IMR-90 (cell line): ENCODE data around the gene INA. TPM values are rescaled to one million over a fixed set of nuclear protein-coding genes. Genes with fewer than 3 reads are reported as not detected.
A peak's percentile ranks its signal among the peaks of the same experiment; 100 is the strongest.

Experiments used
- ATAC-seq: fragments of 200-7000 bp; cut with Tn5 transposase; 2 replicates; pipeline ENCODE4 v1.9.1; 2020; ENCODE audit warnings: low read depth, mild to moderate bottlenecking, moderate library complexity
- BruUV-seq: library from RNA; stranded (reverse); fragments of 400-500 nt; replicated peaks from 2 replicates; lab custom pipeline; 2021; lab: Mats Ljungman, UMichigan
- CTCF ChIA-PET: fragments of 300-600 bp; formaldehyde crosslinking; extraction: SDS; loops from one replicate; lab custom pipeline; 2021; ENCODE audit warnings: antibody characterized with exemption; lab: Yijun Ruan, JAX
- POLR2A ChIA-PET: fragments of 300-600 bp; sonication (Branson Sonifier 250); formaldehyde crosslinking; loops from one replicate; lab custom pipeline; 2022; ENCODE audit warnings: antibody characterized with exemption; ENCODE audit not compliant: unreplicated experiment; lab: Charles Lee
- DNase-seq: peaks from one replicate; pipeline ENCODE4 v3.0.0; 2013
- H2AFZ ChIP-seq: replicated peaks from 2 replicates; pipeline ENCODE3; 2013; ENCODE audit warnings: low read length, mild to moderate bottlenecking; ENCODE audit not compliant: poor library complexity
- H2AK5ac ChIP-seq: 2 replicates; pipeline ENCODE4 v1.6.1; 2013; ENCODE audit warnings: low read depth, low read length, inconsistent platforms
- H2AK9ac ChIP-seq: replicated peaks from 2 replicates; pipeline ENCODE3; 2013; ENCODE audit warnings: mild to moderate bottlenecking, low read depth, low read length, moderate library complexity; ENCODE audit not compliant: poor library complexity
- H2BK120ac ChIP-seq: 2 replicates; pipeline ENCODE4 v1.6.1; 2013; ENCODE audit warnings: low read depth, low read length, inconsistent platforms
- H2BK15ac ChIP-seq: 3 replicates; pipeline ENCODE4 v1.6.1; 2013; ENCODE audit warnings: low read depth, low read length, inconsistent platforms
- H2BK20ac ChIP-seq: 2 replicates; pipeline ENCODE4 v1.6.1; 2013; ENCODE audit warnings: low read depth, mild to moderate bottlenecking, inconsistent platforms, low read length, moderate library complexity
- H2BK5ac ChIP-seq: 2 replicates; pipeline ENCODE4 v1.6.1; 2013; ENCODE audit warnings: mild to moderate bottlenecking, low read depth, low read length, inconsistent platforms; ENCODE audit not compliant: poor library complexity, severe bottlenecking
- H3K14ac ChIP-seq: replicated peaks from 2 replicates; pipeline ENCODE4 v1.6.1; 2013; ENCODE audit warnings: low read depth, low read length, inconsistent platforms
- H3K18ac ChIP-seq: 2 replicates; pipeline ENCODE4 v1.6.1; 2013; ENCODE audit warnings: low read depth, low read length, control low read depth
- H3K23ac ChIP-seq: 2 replicates; pipeline ENCODE4 v1.6.1; 2013; ENCODE audit warnings: low read depth, low read length, inconsistent platforms
- H3K27ac ChIP-seq: 2 replicates; pipeline ENCODE4 v1.5.1; 2013; ENCODE audit warnings: mild to moderate bottlenecking, control low read depth, low read length; ENCODE audit not compliant: insufficient read depth
- H3K27me3 ChIP-seq: 2 replicates; pipeline ENCODE4 v1.6.1; 2013; ENCODE audit warnings: low read length; ENCODE audit not compliant: control insufficient read depth, insufficient read depth
- H3K36me3 ChIP-seq: 2 replicates; pipeline ENCODE4 v1.6.1; 2013; ENCODE audit warnings: low read length, mixed read lengths; ENCODE audit not compliant: control insufficient read depth, insufficient read depth
- H3K4ac ChIP-seq: 2 replicates; pipeline ENCODE4 v1.6.1; 2013; ENCODE audit warnings: low read depth, low read length, inconsistent platforms
- H3K4me1 ChIP-seq: 2 replicates; pipeline ENCODE4 v1.6.1; 2013; ENCODE audit warnings: low read length, mixed read lengths; ENCODE audit not compliant: control insufficient read depth, insufficient read depth
- H3K4me2 ChIP-seq: 2 replicates; pipeline ENCODE4 v1.6.1; 2013; ENCODE audit warnings: low read depth, mild to moderate bottlenecking, control low read depth, low read length, moderate library complexity
- H3K4me3 ChIP-seq: 2 replicates; pipeline ENCODE4 v1.5.1; 2013; ENCODE audit warnings: low read depth, mild to moderate bottlenecking, control low read depth, low read length, moderate library complexity; ENCODE audit not compliant: insufficient read depth
- H3K56ac ChIP-seq: 2 replicates; pipeline ENCODE4 v1.6.1; 2013; ENCODE audit warnings: low read length, inconsistent platforms; ENCODE audit not compliant: insufficient read depth; ENCODE audit errors: extremely low read depth
- H3K79me1 ChIP-seq, 2 experiments: 2 replicates each; pipeline ENCODE4 v1.6.1; 2013; ENCODE audit warnings: low read length in 2 of 2, inconsistent platforms in 1 of 2, low read depth in 1 of 2
- H3K9ac ChIP-seq: 2 replicates; pipeline ENCODE4 v1.6.1; 2013; ENCODE audit warnings: low read depth, low read length, control low read depth
- H3K9me1 ChIP-seq: 2 replicates; pipeline ENCODE4 v1.6.1; 2013; ENCODE audit warnings: low read length, inconsistent platforms; ENCODE audit not compliant: insufficient read depth
- H3K9me3 ChIP-seq: 2 replicates; pipeline ENCODE4 v1.6.1; 2013; ENCODE audit warnings: low read length; ENCODE audit not compliant: control insufficient read depth, insufficient read depth
- H4K20me1 ChIP-seq: 2 replicates; pipeline ENCODE4 v1.6.1; 2013; ENCODE audit warnings: low read length, inconsistent platforms; ENCODE audit not compliant: insufficient read depth
- H4K5ac ChIP-seq: 2 replicates; pipeline ENCODE4 v1.6.1; 2013; ENCODE audit warnings: mild to moderate bottlenecking, low read depth, low read length, control low read depth
- H4K8ac ChIP-seq, 2 experiments: 2 replicates each; pipeline ENCODE4 v1.6.1; 2013; ENCODE audit warnings: low read depth in 2 of 2, low read length in 2 of 2, control low read depth in 1 of 2, inconsistent platforms in 1 of 2
- H4K91ac ChIP-seq: 2 replicates; pipeline ENCODE4 v1.6.1; 2013; ENCODE audit warnings: low read depth, low read length, inconsistent platforms; ENCODE audit not compliant: insufficient read depth
- BHLHE40 ChIP-seq: fragments of 150-350 bp; IDR thresholded peaks from 2 replicates; pipeline ENCODE4 v1.6.1; 2016; ENCODE audit warnings: mild to moderate bottlenecking, low read depth, low read length
- CEBPB ChIP-seq: IDR thresholded peaks from 2 replicates; pipeline ENCODE4 v1.6.1; 2012; ENCODE audit warnings: low read depth, low read length, improper control_type of control experiment
- FOS ChIP-seq: fragments of 150-350 bp; IDR thresholded peaks from 2 replicates; pipeline ENCODE4 v1.6.1; 2016; ENCODE audit warnings: low read depth, low read length
- MAZ ChIP-seq: IDR thresholded peaks from 2 replicates; pipeline ENCODE4 v1.6.1; 2012; ENCODE audit warnings: low read depth, mild to moderate bottlenecking, low read length, improper control_type of control experiment, moderate library complexity, borderline replicate concordance
- MXI1 ChIP-seq: IDR thresholded peaks from 2 replicates; pipeline ENCODE4 v1.6.1; 2012; ENCODE audit warnings: low read depth, mild to moderate bottlenecking, low read length, moderate library complexity, borderline replicate concordance
- RAD21 ChIP-seq: IDR thresholded peaks from 2 replicates; pipeline ENCODE4 v1.6.1; 2012; ENCODE audit warnings: low read length, improper control_type of control experiment
- RCOR1 ChIP-seq: IDR thresholded peaks from 2 replicates; pipeline ENCODE4 v1.6.1; 2012; ENCODE audit warnings: mild to moderate bottlenecking, low read length, improper control_type of control experiment; ENCODE audit not compliant: insufficient replicate concordance
- RFX5 ChIP-seq: IDR thresholded peaks from 2 replicates; pipeline ENCODE4 v1.8.0; 2012; ENCODE audit warnings: low read depth, mild to moderate bottlenecking, low read length, moderate library complexity
- SMC3 ChIP-seq: fragments of 150-350 bp; IDR thresholded peaks from 2 replicates; pipeline ENCODE4 v1.6.1; 2016; ENCODE audit warnings: low read depth, mild to moderate bottlenecking, antibody characterized with exemption, low read length, moderate library complexity
- WGBS, 2 experiments: methylation state at CpG; one replicate each; pipeline versions ENCODE4 v1.1.5 to v1.1.7; 2013; ENCODE audit warnings: missing lambda C conversion rate in 2 of 2; ENCODE audit not compliant: insufficient read length in 1 of 2; ENCODE audit errors: extremely low coverage in 2 of 2; 5-methylcytosine and 5-hydroxymethylcytosine counted together
- dilution Hi-C: fragments of 300-500 bp; cut with HindIII; formaldehyde crosslinking; loops from one replicate; pipeline ENCODE4 v1.14.3; 2018; ENCODE audit warnings: low sequenced_read_pairs; ENCODE audit not compliant: unreplicated experiment
- in situ Hi-C: fragments of 300-500 bp; cut with MboI; formaldehyde crosslinking; loops from 3 replicates; pipeline ENCODE4 v1.14.3; 2019; ENCODE audit warnings: low sequenced_read_pairs, inconsistent platforms, mixed read lengths
- intact Hi-C: fragments of 100-400 bp; cut with micrococcal nuclease; formaldehyde crosslinking; loops from 2 replicates; pipeline ENCODE4 v1.10.0; 2022
- polyA plus RNA-seq, 3 experiments: library from polyadenylated mRNA; depleted of rRNA; stranded (reverse); fragments of >200 nt; gene quantifications; 2 replicates each; pipeline ENCODE4 v1.2.3, GENCODE V29; 2012; ENCODE audit warnings: low replicate concordance in 1 of 3
- total RNA-seq: library from RNA; depleted of rRNA; stranded (reverse); fragments of >200 nt; gene quantifications from 2 replicates; pipeline ENCODE4 v1.2.3, GENCODE V29; 2012
- TF ChIP-seq, protein P1 (sequence below): fragments of 150-350 bp; IDR thresholded peaks from 2 replicates; pipeline ENCODE4 v1.6.1; 2017; ENCODE audit warnings: mild to moderate bottlenecking, antibody characterized with exemption, low read length, low read depth
- TF ChIP-seq, protein P2 (sequence below): conservative IDR thresholded peaks from 2 replicates; pipeline ENCODE4 v1.5.1; 2012; ENCODE audit warnings: mild to moderate bottlenecking, low read depth, low read length, improper control_type of control experiment

Gene INA
- total and polyA plus RNA-seq, 2 of the 4 experiments (the other 2 are of a cell fraction): 4.5 to 7.5 TPM

DNA sequence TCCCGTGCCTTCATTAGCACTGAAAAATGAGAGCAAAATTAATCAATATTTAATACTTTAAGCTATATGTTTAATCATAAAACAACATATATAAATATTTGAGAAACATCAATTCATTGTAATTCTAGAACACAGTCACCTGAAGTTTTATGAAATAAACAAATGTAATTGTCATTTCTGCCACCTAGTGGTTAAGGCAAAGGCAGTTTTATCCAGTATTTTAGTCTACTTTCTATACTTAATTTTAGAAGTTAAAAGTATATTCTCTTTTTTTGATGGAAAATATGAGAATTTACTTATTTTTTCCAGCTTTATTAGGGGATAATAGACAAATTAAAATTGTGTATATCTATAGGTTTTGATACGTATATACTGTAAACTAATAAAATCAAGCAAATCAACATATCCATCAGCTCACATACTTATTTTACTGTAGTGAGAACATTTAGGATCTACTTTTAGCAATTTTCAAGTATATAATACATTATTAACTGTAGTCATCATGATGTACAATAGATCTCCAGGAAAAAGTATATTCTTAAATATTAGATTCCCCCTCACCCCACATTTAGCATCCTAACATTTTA is 57.1 kb downstream of the INA start:
- Histone ChIP-seq H3K56ac (no peak overlapping the region), H3K27ac (no peak overlapping the region), H3K79me1 (peaks cover 4 to 6% of the 10 kb centered on the region in 2 experiments; a peak in 2 of 4 replicates), H3K27me3 (no peaks in the 10 kb centered on the region), H2AFZ (no peak overlapping the region), H4K91ac (no peak overlapping the region), H3K18ac (no peak overlapping the region), H4K20me1 (no peaks in the 10 kb centered on the region), H2BK20ac (no peak overlapping the region), H3K9ac (no peak overlapping the region), H3K9me1 (no peaks in the 10 kb centered on the region), H4K8ac (no peak overlapping the region), H3K36me3 (peaks cover 23% of the 10 kb centered on the region), H3K4me2 (no peak overlapping the region), H3K4me3 (no peak overlapping the region), H2BK5ac (no peak overlapping the region), H3K9me3 (no peaks in the 10 kb centered on the region), H4K5ac (no peak overlapping the region), H3K14ac (no peak overlapping the region), H2BK15ac (no peak overlapping the region), H2AK9ac (no peak overlapping the region), H3K4ac (no peak overlapping the region), H3K23ac (no peak overlapping the region), H2BK120ac (no peak overlapping the region), H3K4me1 (no peaks in the 10 kb centered on the region), H2AK5ac (no peak overlapping the region)
- ATAC-seq: no peak
- in situ Hi-C loops (no loop called here), dilution Hi-C loops (no loop called here), intact Hi-C loops (loop anchor here (1.0 kb wide), 1 partner anchor 417 kb away; no protein-coding TSS in a partner anchor)
- no TSS peak for BruUV-seq
- no CpG with 5 or more reads among the region's 2 CpGs for WGBS, 2 experiments
- DNase-seq: peak; percentile 33
- ChIA-PET CTCF (interaction anchor here (0.6 to 2.0 kb wide), 5 partner anchors 10 to 428 kb away, joined by 4 to 8 read pairs (median 6); no protein-coding TSS in a partner anchor), POLR2A (interaction anchor here (0.5 kb wide), 1 partner anchor 11 kb away, joined by 4 read pairs; no protein-coding TSS in a partner anchor)
- TF ChIP-seq RAD21 (peak; percentile 35), FOS (no peak), RCOR1 (no peak), CEBPB (no peak), MXI1 (no peak), BHLHE40 (no peak), RFX5 (no peak), MAZ (no peak), SMC3 (peak; percentile 46; the same call in 1 of the 2 replicates)
- TF ChIP-seq, protein P1, sequence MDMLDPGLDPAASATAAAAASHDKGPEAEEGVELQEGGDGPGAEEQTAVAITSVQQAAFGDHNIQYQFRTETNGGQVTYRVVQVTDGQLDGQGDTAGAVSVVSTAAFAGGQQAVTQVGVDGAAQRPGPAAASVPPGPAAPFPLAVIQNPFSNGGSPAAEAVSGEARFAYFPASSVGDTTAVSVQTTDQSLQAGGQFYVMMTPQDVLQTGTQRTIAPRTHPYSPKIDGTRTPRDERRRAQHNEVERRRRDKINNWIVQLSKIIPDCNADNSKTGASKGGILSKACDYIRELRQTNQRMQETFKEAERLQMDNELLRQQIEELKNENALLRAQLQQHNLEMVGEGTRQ: no peak
- TF ChIP-seq, protein P2, sequence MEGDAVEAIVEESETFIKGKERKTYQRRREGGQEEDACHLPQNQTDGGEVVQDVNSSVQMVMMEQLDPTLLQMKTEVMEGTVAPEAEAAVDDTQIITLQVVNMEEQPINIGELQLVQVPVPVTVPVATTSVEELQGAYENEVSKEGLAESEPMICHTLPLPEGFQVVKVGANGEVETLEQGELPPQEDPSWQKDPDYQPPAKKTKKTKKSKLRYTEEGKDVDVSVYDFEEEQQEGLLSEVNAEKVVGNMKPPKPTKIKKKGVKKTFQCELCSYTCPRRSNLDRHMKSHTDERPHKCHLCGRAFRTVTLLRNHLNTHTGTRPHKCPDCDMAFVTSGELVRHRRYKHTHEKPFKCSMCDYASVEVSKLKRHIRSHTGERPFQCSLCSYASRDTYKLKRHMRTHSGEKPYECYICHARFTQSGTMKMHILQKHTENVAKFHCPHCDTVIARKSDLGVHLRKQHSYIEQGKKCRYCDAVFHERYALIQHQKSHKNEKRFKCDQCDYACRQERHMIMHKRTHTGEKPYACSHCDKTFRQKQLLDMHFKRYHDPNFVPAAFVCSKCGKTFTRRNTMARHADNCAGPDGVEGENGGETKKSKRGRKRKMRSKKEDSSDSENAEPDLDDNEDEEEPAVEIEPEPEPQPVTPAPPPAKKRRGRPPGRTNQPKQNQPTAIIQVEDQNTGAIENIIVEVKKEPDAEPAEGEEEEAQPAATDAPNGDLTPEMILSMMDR: peak; percentile 60
